ENCODE results near the gene UNG.

UNG gene

GRCh38 chr12:109147954-109148353, 50.6 kb downstream of the UNG start:
- DNase-seq (ENCODE audit: extremely low spot score, insufficient read length, low read depth) (no peak), FAIRE-seq (no peak)

- FAIRE-seq, result no peak
- no peak for DNase-seq (ENCODE audit: extremely low spot score, insufficient read length, low read depth)
Measured at GRCh38 chr12:109150124-109150640, 52.8 kb downstream of the UNG start.

GRCh38 chr12:109151457-109151856, 54.1 kb downstream of the UNG start:
- no peak for FAIRE-seq

GRCh38 chr12:109153821-109154441, 56.5 kb downstream of the UNG start:
- no peak for FAIRE-seq
- DNase-seq (ENCODE audit: extremely low spot score, insufficient read length, low read depth), result no peak

More at GRCh38 chr12:109151457-109151856, 54.1 kb downstream of the UNG start:
- DNase-seq (ENCODE audit: extremely low spot score, insufficient read length, low read depth), result no peak

GRCh38 chr12:109154451-109155438, 57.3 kb downstream of the UNG start:
- peak; percentile 77 for DNase-seq (ENCODE audit: extremely low spot score, insufficient read length, low read depth)
- no peak for FAIRE-seq

DNA sequence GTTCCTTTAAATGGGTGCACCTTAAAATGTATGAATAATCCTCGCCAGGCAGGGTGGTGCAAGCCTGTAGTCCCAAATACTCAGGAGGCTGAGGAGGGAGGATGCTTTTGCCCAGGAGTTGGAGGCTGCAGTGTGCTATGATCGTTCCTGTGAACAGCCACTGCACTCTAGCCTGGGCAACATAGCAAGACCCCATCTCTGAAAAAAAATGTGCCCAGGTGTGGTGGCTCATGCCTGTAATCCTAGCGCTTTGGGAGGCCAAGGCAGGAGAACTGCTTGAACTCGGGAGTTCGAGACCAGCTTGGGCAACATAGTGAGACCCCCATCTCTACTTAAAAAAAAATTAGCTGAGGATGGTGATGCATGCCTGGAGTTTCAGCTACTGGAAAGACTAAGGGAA, 58.6 kb downstream of the UNG start:
- no peak for FAIRE-seq
- DNase-seq (ENCODE audit: extremely low spot score, insufficient read length, low read depth), result no peak

- no peak for FAIRE-seq
Measured at GRCh38 chr12:109156586-109156985, 59.2 kb downstream of the UNG start.

GRCh38 chr12:109157986-109158385, 60.6 kb downstream of the UNG start:
- no peak for DNase-seq (ENCODE audit: extremely low spot score, insufficient read length, low read depth)
- no peak for FAIRE-seq

More at GRCh38 chr12:109156586-109156985, 59.2 kb downstream of the UNG start:
- DNase-seq (ENCODE audit: extremely low spot score, insufficient read length, low read depth), result no peak

- DNase-seq (ENCODE audit: extremely low spot score, insufficient read length, low read depth) (no peak), FAIRE-seq (no peak)
Measured at GRCh38 chr12:109160433-109160832, 63.0 kb downstream of the UNG start.

Measured in GM18507 (cell line).